IPS DF 4.7 (cell line): ENCODE data around the gene PODXL.
"Not testable (repeated sequence)": the region's sequence is repeated elsewhere in the genome, so short reads cannot be mapped to it uniquely, and the experiment has no call there.

Experiments
- DNase-seq: peaks from one replicate; pipeline ENCODE4 v3.0.0-alpha.2; 2013; ENCODE audit warnings: low spot score; ENCODE audit errors: extremely low read depth

The PODXL gene

GRCh38 chr7:131511774-131512535 lies 44.5 kb downstream of the PODXL start:
- no peak for DNase-seq

GRCh38 chr7:131511071-131511470 lies 45.4 kb downstream of the PODXL start:
- DNase-seq = no peak

DNA sequence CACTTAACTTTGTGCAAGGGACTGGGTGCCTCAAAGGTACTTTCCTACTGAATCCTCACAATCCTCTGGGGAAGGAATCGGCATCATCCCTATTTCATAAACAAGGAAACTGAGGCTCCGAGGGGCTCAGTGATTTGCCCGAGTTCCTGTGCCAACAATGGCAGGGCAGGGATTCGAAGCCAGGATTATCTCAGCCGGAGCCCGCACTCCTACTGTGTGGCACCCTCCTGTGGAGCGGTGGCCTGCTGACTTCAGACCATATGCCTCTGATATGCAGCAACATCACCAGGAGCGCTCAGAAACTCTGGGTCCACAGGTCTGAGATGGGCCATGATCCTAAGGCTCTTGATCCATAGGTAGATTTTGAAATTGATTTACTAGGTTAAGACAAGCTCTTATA lies 46.6 kb downstream of the PODXL start:
- DNase-seq = no peak

DNA sequence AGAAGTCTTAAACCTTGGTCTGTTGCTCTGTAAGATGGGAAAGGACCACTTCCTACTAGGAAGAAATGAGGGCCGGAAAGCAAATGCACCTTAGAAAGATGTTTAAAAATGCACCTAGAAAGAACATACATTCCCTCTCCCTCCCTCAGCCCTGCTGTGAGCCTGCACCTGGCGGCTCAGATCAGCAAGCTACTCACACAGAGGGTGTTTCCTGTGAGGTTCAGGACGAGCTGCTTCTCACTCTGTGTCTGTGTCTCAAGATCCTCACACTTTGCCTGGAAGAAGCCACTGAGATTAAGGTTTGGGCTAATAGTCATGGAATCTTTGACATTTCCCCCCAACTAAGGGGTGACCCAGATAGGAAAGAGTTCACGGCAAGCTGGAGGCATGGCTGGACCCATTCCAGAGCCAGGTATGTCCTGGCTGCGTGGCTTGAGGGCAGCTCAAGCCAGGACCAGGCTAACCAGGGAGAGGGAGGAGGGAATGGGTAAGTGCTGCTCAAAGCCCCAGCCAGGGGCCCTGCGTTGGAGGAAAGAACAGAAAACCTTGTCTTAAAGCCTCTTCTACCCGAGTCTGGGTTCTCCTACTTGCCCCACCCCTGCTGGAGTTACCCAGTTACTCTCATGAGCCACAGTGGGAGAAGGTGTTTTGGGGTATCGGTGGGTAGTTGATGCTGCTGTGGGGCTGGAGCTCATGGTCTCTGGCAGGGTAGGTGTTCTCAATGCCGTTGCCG lies 47.5 kb downstream of the PODXL start:
- no peak for DNase-seq

GRCh38 chr7:131507592-131508331 lies 48.7 kb downstream of the PODXL start:
- DNase-seq = no peak

GRCh38 chr7:131506597-131506996 lies 49.8 kb downstream of the PODXL start:
- no peak for DNase-seq

DNA sequence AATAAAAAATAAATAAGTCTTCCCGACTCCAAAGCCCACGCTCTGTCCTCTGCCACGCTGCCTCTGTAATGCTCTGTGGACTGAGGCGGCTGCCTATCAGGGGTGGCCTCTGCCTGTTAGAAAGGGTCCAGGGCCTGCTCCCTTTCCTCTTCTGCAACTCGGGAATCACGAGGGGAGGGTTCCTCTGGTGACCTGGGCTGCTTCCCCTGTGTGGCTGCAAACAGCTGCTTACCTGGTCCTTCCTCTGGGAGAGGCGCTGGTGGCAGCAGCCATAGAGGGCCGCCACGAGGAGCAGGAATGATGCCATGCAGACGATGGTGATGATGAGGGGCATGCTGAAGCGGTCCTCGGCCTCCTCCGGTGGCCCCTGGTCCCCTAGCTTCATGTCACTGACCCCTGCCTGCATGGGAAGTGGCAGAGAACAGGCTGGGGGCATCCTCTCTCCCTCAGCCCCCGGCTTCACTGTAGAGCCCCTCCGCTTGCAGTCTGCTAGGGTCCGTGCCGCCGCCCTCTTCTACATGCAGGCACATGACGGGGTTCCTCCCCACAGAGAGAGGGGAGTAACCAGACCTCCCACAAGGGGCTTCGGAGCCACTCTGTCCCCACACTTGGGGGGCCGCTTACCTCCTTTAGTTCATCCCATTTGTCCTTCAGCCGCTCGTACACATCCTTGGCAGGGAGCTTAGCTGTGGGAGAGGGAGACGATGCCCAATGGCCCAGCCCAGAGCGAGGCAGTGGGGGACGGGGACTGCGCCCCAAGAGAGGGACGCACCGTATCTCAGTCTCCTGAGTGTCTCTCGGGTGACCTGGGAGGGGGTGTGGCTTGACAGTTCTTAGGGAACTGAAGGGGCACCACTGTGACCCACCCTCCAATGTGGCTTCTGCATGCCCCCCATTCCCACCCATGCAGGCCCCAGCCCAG lies 50.5 kb downstream of the PODXL start:
- no peak for DNase-seq

GRCh38 chr7:131505037-131505620 lies 51.3 kb downstream of the PODXL start:
- not testable (repeated sequence) for DNase-seq

GRCh38 chr7:131504157-131504899 lies 52.1 kb downstream of the PODXL start:
- DNase-seq = no peak

- no peak for DNase-seq
Observed at GRCh38 chr7:131503639-131504038, 52.8 kb downstream of the PODXL start.

DNA sequence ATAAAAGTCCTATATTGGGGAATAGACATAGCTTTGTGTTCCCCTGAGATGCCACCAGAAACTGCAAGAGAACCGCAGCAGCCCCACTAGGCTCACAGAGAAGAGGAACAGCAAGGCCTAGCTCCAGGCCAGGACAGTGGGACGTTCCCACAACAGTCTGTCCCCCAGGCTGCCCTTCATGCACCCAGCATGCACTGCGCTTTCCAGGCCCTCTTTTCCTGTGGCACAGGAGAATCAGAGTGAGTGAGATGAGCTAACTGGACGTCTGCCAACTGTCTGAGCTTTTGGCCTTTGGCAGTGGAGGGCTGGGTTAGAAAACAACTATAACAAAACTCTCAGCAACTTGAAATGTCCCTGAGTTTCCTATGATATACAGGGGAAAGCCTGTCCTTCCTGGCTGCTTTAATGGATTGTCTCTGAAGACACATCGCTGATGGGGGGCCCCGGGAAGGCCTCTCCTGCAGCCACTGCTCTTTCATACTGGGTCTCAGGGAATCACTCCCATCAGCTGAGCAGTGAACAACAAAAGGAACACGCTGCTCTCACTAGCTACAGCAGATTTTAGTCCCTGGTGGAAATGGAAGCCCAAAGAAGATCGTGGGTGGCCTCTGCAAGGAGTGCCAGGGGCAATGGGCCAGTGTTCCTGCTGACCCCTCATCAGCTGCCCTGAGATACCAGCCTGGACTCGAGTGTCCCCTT lies 53.5 kb downstream of the PODXL start:
- DNase-seq = no peak

DNA sequence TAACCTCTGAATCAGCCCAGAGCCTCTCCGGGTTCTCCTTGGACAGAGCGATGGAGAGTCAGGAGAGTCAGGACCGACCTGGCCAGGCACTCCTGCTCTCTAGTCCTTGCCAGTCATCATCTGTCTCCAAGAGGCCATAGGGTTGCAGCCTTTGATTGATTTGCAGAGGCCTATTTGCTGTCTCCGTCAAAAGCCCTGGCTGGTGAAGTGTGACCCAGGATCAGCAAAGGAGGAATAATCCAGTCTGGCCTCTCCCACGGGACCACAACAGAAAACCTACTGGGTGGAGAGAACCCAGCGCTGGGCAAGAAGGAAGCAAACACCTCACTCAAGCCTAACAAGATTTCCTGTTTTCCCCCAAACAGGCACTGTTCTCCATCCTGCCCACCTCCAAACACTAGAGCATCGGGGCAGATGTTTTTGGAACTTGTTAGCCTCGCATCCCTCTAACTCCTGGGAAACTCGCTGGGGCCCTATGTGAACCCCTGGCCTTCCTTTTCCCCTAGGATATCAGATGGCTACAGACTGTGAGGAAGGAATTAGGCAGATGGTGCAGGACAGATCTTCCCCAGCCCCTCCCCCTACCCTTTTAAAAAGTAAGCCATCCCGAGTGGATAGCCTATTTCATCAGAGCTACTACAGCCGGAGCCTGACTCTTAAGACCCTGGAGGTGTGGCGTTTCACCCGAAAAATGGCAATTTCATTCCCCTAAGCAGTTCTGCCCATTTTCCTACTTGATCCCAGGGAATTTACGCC lies 54.3 kb downstream of the PODXL start:
- no peak for DNase-seq

- DNase-seq = no peak
Observed at GRCh38 chr7:131501422-131501821, 55.0 kb downstream of the PODXL start.

DNA sequence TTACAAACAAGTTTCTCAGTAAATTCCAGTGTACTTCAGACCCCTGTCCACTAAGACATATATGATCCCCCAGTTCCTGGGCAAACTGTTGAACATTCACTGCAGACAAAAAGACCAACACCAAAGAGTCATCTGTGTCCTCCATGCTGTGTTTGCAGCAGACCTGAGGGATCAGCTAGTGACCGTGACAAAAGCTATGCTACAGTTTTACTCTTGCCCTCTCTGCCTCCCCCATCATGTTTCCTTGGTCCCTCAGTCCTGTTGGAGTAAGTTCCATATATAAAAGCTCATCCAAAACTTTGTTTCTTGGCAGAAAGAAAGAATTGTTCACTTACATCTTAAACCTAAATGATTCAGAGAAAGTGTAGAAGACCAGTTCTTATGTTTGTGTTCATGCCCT lies 56.1 kb downstream of the PODXL start:
- no peak for DNase-seq

DNA sequence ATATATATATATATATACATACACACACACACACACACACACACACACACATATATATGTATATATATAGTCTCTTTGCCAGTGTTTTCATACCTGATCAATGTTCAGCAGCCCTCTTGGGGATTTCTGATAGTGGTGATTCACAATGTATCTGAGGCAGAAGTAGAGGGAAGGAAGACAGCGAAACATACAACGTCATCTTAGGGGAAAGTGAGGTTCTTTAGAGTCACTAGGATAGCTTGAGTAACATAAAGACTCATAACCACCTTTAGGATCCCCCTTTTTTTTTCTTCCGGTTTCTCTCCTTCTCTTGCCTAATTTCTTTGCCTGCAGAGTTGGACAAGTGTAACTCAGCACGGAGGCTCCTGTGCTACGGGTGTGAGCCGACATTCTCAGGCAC lies 56.6 kb downstream of the PODXL start:
- DNase-seq = no peak

GRCh38 chr7:131498237-131498885 lies 58.1 kb downstream of the PODXL start:
- DNase-seq = no peak

- no peak for DNase-seq
Observed at GRCh38 chr7:131497454-131497853, 59.0 kb downstream of the PODXL start.
